GM23338 (cell line): ENCODE results near the gene UBE2D4. TPM values are rescaled to one million over a fixed set of nuclear protein-coding genes. Genes with fewer than 3 reads are reported as not detected.

Experiments
- ATAC-seq: fragments of 200-7000 bp; cut with Tn5 transposase; 3 replicates; pipeline ENCODE4 v1.9.1; 2020
- DNase-seq: peaks from one replicate; pipeline ENCODE4 v3.0.0-alpha.2; 2015; ENCODE audit warnings: low spot score
- H2AFZ ChIP-seq: fragments of 200-600 bp; sonication (generic); 2 replicates; pipeline ENCODE4 v1.8.0; 2016; ENCODE audit warnings: antibody characterized with exemption, mild to moderate bottlenecking, moderate library complexity
- H3F3A ChIP-seq: fragments of 200-600 bp; sonication (generic); replicated peaks from 2 replicates; pipeline ENCODE4 v1.8.0; 2017; ENCODE audit warnings: antibody characterized with exemption, mixed run types, low read depth
- H3K27ac ChIP-seq: fragments of 200-600 bp; sonication (generic); 2 replicates; pipeline ENCODE4 v1.6.1; 2016; ENCODE audit warnings: low read depth
- H3K27me3 ChIP-seq: fragments of 200-600 bp; sonication (generic); 2 replicates; pipeline ENCODE4 v1.8.0; 2016; ENCODE audit warnings: mild to moderate bottlenecking, mixed run types, moderate library complexity; ENCODE audit not compliant: insufficient read depth
- H3K36me3 ChIP-seq: fragments of 200-600 bp; sonication (generic); 2 replicates; pipeline ENCODE4 v1.8.0; 2016; ENCODE audit warnings: mild to moderate bottlenecking; ENCODE audit not compliant: insufficient read depth
- H3K4me1 ChIP-seq: fragments of 200-600 bp; sonication (generic); 2 replicates; pipeline ENCODE4 v1.8.0; 2016; ENCODE audit warnings: mild to moderate bottlenecking, moderate library complexity; ENCODE audit not compliant: insufficient read depth
- H3K4me2 ChIP-seq: fragments of 200-600 bp; sonication (generic); 2 replicates; pipeline ENCODE4 v1.7.1; 2017; ENCODE audit warnings: mixed run types
- H3K4me3 ChIP-seq: fragments of 200-600 bp; sonication (generic); 2 replicates; pipeline ENCODE4 v1.6.1; 2016; ENCODE audit warnings: mixed run types
- H3K79me2 ChIP-seq: fragments of 200-600 bp; sonication (generic); replicated peaks from 2 replicates; pipeline ENCODE4 v1.8.0; 2017; ENCODE audit warnings: mild to moderate bottlenecking; ENCODE audit not compliant: insufficient read depth
- H3K9me2 ChIP-seq: fragments of 200-600 bp; sonication (generic); 2 replicates; pipeline ENCODE4 v1.8.0; 2017; ENCODE audit not compliant: insufficient read depth
- H4K20me1 ChIP-seq: fragments of 200-600 bp; sonication (generic); replicated peaks from 2 replicates; pipeline ENCODE4 v1.8.0; 2017; ENCODE audit warnings: mild to moderate bottlenecking; ENCODE audit not compliant: insufficient read depth
- H3K27ac Mint-ChIP-seq: 2 replicates; pipeline ENCODE4 v1.8.0; 2020; ENCODE audit warnings: inconsistent platforms, mild to moderate bottlenecking, moderate library complexity, mixed read lengths
- H3K27me3 Mint-ChIP-seq: 3 replicates; pipeline ENCODE4 v1.8.0; 2022; ENCODE audit warnings: low read depth, mild to moderate bottlenecking, moderate library complexity, mixed read lengths, inconsistent platforms; ENCODE audit not compliant: insufficient read depth, poor library complexity
- H3K36me3 Mint-ChIP-seq: 3 replicates; pipeline ENCODE4 v1.8.0; 2021; ENCODE audit warnings: low read depth, mild to moderate bottlenecking, inconsistent platforms, moderate library complexity, mixed read lengths
- H3K4me1 Mint-ChIP-seq: 3 replicates; pipeline ENCODE4 v1.8.0; 2020; ENCODE audit warnings: mild to moderate bottlenecking, inconsistent platforms, mixed read lengths
- H3K4me3 Mint-ChIP-seq: 3 replicates; pipeline ENCODE4 v1.8.0; 2021; ENCODE audit warnings: moderate library complexity, mild to moderate bottlenecking, inconsistent platforms, mixed read lengths
- H3K9me3 Mint-ChIP-seq: 3 replicates; pipeline ENCODE4 v1.8.0; 2020; ENCODE audit warnings: moderate library complexity, mild to moderate bottlenecking, inconsistent platforms, mixed read lengths
- CREB1 ChIP-seq: fragments of 250-450 bp; sonication (Bioruptor Pico); IDR thresholded peaks from 2 replicates; pipeline ENCODE4 v1.5.0; 2020; ENCODE audit warnings: low read depth, mild to moderate bottlenecking, moderate library complexity
- CTCF ChIP-seq, 2 experiments: fragments of 200-600 bp in 1 of 2; sonication (generic) in 1 of 2; conservative IDR thresholded peaks; 2 replicates each; pipeline versions ENCODE4 v1.5.1 to v1.6.1; 2016 to 2017; ENCODE audit warnings: antibody characterized with exemption in 2 of 2, low read depth in 2 of 2, mild to moderate bottlenecking in 2 of 2, moderate library complexity in 1 of 2
- ETS1 ChIP-seq: IDR thresholded peaks from 2 replicates; pipeline ENCODE4 v1.6.1; 2016; ENCODE audit warnings: antibody characterized with exemption
- EZH2 ChIP-seq: fragments of 200-600 bp; sonication (generic); IDR thresholded peaks from one replicate; pipeline ENCODE4 v1.8.0; 2017; ENCODE audit warnings: antibody characterized with exemption, mild to moderate bottlenecking, low read depth; ENCODE audit not compliant: unreplicated experiment
- EZH2phosphoT487 ChIP-seq: fragments of 200-600 bp; sonication (generic); IDR thresholded peaks from one replicate; pipeline ENCODE4 v1.8.1; 2018; ENCODE audit warnings: antibody characterized with exemption; ENCODE audit not compliant: unreplicated experiment
- JUNB ChIP-seq: IDR thresholded peaks from one replicate; pipeline ENCODE4 v1.6.1; 2016; ENCODE audit warnings: antibody characterized with exemption; ENCODE audit not compliant: unreplicated experiment
- NANOG ChIP-seq: IDR thresholded peaks from 2 replicates; pipeline ENCODE4 v1.6.1; 2016; ENCODE audit warnings: antibody characterized with exemption, borderline replicate concordance
- POLR2AphosphoS5 ChIP-seq: IDR thresholded peaks from 2 replicates; pipeline ENCODE4 v1.6.1; 2016; ENCODE audit warnings: antibody characterized with exemption, low read depth
- REST ChIP-seq: IDR thresholded peaks from one replicate; pipeline ENCODE4 v1.6.1; 2018; ENCODE audit warnings: antibody characterized with exemption; ENCODE audit not compliant: unreplicated experiment
- STAT1 ChIP-seq: IDR thresholded peaks from one replicate; pipeline ENCODE4 v1.6.1; 2016; ENCODE audit warnings: antibody characterized with exemption; ENCODE audit not compliant: unreplicated experiment
- ZNF114 ChIP-seq: fragments of 250-450 bp; sonication (Bioruptor Pico); IDR thresholded peaks from 2 replicates; pipeline ENCODE4 v1.5.0; 2020; ENCODE audit warnings: mild to moderate bottlenecking, moderate library complexity
- ZNF331 ChIP-seq: fragments of 250-450 bp; sonication (Bioruptor Pico); IDR thresholded peaks from 2 replicates; pipeline ENCODE4 v1.5.0; 2020; ENCODE audit warnings: low read depth, mild to moderate bottlenecking, moderate library complexity
- ZNF462 ChIP-seq: fragments of 250-450 bp; sonication (Bioruptor Pico); IDR thresholded peaks from 2 replicates; pipeline ENCODE4 v1.5.0; 2020; ENCODE audit warnings: mild to moderate bottlenecking, moderate library complexity
- polyA plus RNA-seq: library from polyadenylated mRNA; unstranded; fragments of >200 nt; fragmentation: Nextera tagmentation; extraction: Ambion mirVana; gene quantifications from 2 replicates; pipeline ENCODE4 v1.2.1, GENCODE V29; 2016
- total RNA-seq: library from RNA; depleted of rRNA; stranded (reverse); fragments of >200 nt; shearing (Covaris generic); gene quantifications from 2 replicates; pipeline ENCODE4 v1.2.3, GENCODE V29; 2014

UBE2D4 gene
- total and polyA plus RNA-seq, 2 experiments from 2014 or later, result 5.8 to 8.4 TPM

GRCh38 chr7:43956027-43956426 is 29.8 kb downstream of the UBE2D4 start:
- Mint-ChIP-seq H3K4me3 (no peak overlapping the region), H3K27ac (no peak overlapping the region), H3K27me3 (peaks cover 11% of the 10 kb centered on the region), H3K9me3 (peaks cover 5% of the 10 kb centered on the region), H3K4me1 (peaks cover 7% of the 10 kb centered on the region; the same call in 2 of the 3 replicates), H3K36me3 (peaks cover 19% of the 10 kb centered on the region)
- H3K4me1 ChIP-seq, result peaks cover 10% of the 10 kb centered on the region
- no peak overlapping the region for H3K27ac ChIP-seq
- no peak overlapping the region for H3K4me2 ChIP-seq
- no peaks in the 10 kb centered on the region for H3K27me3 ChIP-seq
- no peak for TF ChIP-seq EZH2phosphoT487
- no peak for TF ChIP-seq STAT1
- no peak for TF ChIP-seq CREB1 (CRISPR knock-in tag)
- no peak for TF ChIP-seq REST
- no peak for TF ChIP-seq CTCF (conservative IDR thresholded peaks at IDR 0.05; ENCODE audit: low read depth in 2 of 2)
- no peak for TF ChIP-seq ZNF331 (CRISPR knock-in tag)
- TF ChIP-seq NANOG, result no peak
- no peak for TF ChIP-seq ZNF462 (CRISPR knock-in tag)
- TF ChIP-seq ZNF114, result no peak
- TF ChIP-seq POLR2AphosphoS5, result no peak
- no peak for TF ChIP-seq EZH2
- TF ChIP-seq JUNB, result no peak
- TF ChIP-seq ETS1, result no peak
- DNase-seq (no peak), ATAC-seq (no peak)
- no peaks in the 10 kb centered on the region for H4K20me1 ChIP-seq
- no peaks in the 10 kb centered on the region for H3F3A ChIP-seq
- H3K79me2 ChIP-seq, result no peaks in the 10 kb centered on the region
- H3K9me2 ChIP-seq, result peaks cover 8% of the 10 kb centered on the region; the same call in 1 of the 2 replicates
- H2AFZ ChIP-seq, result no peak overlapping the region
- no peak overlapping the region for H3K4me3 ChIP-seq
- H3K36me3 ChIP-seq, result no peaks in the 10 kb centered on the region
